ENCODE results near the gene KNG1.

Gene KNG1

DNA sequence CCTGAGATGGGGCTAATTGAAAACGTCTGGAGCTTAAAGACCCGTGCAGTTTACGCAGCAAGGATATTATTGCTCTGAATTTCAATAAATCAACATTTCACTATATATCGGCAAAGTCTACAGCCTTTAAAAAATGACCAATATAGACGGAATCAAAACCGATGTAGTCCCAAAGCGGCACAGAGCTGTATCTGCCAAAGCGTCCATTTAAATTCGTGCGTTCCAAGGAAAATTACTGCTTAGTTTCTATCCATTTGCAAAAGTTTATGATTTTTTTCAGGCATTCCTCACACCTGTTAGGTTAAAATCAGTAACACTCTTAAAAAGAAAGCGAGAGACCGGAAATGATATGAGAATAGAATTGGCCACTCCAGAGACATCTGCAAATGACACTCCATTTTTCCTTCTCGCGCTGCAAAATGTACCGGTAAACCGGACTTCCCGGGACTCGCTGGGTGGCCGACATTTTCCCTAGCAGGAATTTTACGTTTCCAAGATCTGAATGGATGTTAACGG, 65.4 kb downstream of the KNG1 start:
- TF ChIP-seq, protein P1, sequence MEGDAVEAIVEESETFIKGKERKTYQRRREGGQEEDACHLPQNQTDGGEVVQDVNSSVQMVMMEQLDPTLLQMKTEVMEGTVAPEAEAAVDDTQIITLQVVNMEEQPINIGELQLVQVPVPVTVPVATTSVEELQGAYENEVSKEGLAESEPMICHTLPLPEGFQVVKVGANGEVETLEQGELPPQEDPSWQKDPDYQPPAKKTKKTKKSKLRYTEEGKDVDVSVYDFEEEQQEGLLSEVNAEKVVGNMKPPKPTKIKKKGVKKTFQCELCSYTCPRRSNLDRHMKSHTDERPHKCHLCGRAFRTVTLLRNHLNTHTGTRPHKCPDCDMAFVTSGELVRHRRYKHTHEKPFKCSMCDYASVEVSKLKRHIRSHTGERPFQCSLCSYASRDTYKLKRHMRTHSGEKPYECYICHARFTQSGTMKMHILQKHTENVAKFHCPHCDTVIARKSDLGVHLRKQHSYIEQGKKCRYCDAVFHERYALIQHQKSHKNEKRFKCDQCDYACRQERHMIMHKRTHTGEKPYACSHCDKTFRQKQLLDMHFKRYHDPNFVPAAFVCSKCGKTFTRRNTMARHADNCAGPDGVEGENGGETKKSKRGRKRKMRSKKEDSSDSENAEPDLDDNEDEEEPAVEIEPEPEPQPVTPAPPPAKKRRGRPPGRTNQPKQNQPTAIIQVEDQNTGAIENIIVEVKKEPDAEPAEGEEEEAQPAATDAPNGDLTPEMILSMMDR (conservative IDR thresholded peaks at IDR 0.05), result no peak
- peak overlapping the region; percentile 98 for H3K27ac ChIP-seq

DNA sequence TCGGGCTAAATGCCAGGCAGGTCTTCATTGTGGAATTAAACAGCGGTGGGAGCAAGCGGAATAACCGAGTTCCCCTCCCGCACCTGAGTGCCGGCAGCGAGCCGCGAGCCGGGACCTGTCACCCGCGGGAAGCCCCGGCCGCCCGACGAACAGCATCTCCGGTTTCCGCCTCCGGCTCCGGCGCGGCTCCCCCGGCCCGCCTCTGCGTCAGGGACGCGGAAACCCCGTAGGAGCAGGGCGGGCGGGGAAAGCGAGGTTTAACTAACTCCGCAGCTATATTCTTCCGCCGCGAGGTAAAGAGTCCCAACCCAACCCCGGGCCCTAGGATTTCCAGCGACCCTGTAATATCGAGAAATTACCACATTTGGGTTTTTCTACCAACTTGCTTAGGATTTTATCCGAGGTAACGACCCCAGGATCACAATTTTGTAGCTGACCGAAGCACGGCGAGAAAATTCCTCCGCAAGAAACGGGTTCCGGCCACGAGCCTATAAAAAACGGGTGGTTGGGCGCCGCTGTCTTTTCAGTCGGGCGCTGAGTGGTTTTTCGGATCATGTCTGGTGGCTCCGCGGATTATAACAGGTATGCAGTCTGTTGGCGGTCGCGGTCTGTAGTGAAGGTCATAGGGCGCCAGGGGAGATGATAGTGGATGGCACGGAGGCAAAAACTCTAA, 66.0 kb downstream of the KNG1 start, which contains the start of gene EIF4A2:
Gene EIF4A2 (plus strand): TSS at position 520 of the 673 bp plus-strand sequence. CDS start 34 bp downstream, at position 554.
- TF ChIP-seq, protein P1 (conservative IDR thresholded peaks at IDR 0.05), result no peak
- H3K27ac ChIP-seq, result peak within 1 kb of the TSS; percentile 98

DNA sequence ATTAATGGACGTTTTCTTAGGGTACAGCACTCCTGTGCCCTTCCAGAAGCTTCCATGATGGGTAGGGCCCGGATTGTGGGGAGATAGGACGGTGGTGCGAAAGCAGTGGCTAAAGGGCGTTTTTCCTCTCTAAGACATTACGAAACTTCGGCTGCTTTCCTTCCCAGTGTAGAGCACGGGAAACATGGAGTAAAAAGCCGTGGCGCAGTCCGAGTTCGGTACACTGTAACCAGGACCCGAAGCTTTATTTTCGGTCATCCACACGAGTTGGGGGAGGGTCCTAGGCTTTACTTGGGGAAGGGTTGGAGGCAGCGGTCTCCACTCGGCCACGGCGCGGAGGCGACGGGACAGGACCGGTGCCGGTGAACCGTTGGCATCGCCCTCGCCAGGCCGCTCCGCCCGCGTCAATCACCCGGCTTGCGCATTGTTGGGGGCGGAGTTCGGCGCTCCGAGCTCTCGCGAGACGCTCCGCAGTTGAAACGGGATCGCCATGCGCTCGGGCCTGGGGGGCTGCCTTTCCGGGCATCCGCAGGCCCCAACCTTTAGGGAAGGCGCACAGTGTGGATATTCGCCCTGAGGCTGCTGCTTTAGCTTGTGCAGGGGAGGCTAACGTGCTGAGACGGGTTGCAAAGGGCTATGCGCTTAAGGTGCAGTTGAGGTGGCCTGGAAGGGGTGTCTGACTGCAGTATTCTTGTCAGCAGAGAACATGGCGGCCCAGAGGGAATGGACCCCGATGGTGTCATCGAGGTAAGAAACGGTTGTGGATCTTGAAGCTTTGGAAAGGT, 66.8 kb downstream of the KNG1 start:
- peak overlapping the region; percentile 98 for H3K27ac ChIP-seq
- TF ChIP-seq, protein P1 (conservative IDR thresholded peaks at IDR 0.05), result no peak

DNA sequence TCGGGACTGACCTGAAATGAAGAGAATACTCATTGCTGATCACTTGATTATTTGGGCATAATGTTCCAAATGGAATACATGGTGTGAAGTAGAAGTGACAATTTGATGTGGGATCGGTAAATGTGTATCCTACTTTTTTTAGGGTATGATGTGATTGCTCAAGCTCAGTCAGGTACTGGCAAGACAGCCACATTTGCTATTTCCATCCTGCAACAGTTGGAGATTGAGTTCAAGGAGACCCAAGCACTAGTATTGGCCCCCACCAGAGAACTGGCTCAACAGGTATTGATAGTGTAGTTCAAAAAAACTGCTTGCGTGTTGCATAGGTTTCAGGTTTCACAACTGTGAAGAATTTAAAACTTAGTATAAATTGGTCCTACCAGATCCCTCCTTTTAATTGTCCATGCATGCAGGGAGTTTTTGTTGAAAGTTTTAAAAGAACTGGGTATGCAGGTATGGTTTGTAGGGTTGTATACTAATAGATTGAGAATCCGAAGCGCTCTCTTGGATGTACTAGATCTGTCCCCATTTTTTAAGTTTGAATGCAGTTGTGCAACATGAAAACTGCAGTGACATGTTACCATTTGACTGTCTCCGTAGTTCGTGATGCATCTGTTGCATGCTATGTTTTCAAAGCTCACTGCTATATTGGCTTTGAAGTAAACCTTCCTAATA, 67.8 kb downstream of the KNG1 start:
- H3K27ac ChIP-seq, result peak overlapping the region; percentile 98
- TF ChIP-seq, protein P1 (conservative IDR thresholded peaks at IDR 0.05), result no peak

DNA sequence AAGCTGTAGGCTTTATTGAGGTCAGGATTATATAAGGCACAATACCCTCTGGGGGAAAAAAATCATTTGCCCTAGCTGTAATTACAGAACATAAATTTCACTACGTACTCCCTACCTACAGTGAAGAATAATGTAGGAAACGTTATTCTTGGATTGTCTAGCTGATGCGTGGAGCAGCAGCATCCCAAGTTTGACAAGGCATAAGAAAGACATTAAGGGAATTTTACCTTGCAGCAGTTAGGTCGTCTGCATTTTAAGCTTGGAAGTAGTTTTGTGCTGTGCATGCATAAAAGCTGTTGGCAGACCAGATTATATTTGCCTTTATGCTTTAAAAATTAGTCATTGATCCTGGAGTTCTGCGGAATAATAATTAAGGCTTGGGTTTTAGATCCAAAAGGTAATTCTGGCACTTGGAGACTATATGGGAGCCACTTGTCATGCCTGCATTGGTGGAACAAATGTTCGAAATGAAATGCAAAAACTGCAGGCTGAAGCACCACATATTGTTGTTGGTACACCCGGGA, 68.4 kb downstream of the KNG1 start:
- H3K27ac ChIP-seq, result peak overlapping the region; percentile 98
- TF ChIP-seq, protein P1 (conservative IDR thresholded peaks at IDR 0.05), result no peak

DNA sequence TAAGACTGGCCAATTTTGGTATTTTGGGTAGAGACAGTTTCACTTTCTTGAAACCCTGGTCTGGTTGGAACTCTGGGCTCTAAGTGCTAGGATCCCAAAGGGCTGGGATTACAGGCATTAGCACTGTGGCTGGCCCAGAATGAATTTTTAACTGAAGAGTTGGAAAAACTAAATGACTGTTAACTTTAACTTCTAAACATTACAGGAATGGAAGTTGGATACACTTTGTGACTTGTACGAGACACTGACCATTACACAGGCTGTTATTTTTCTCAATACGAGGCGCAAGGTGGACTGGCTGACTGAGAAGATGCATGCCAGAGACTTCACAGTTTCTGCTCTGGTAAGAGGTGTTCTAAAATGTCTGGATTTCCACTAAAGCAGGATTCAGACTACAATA, 69.8 kb downstream of the KNG1 start:
- TF ChIP-seq, protein P1 (conservative IDR thresholded peaks at IDR 0.05), result no peak
- peak overlapping the region; percentile 98 for H3K27ac ChIP-seq

Data from VCaP (cell line).